Measurements from ENCODE around the gene SHROOM3. TPM values are rescaled to one million over a fixed set of nuclear protein-coding genes. Genes with fewer than 3 reads are reported as not detected.
"Not testable (repeated sequence)": the region's sequence is repeated elsewhere in the genome, so short reads cannot be mapped to it uniquely, and the experiment has no call there.

Gene SHROOM3
- total RNA-seq, 2 experiments from 2014 or later, result not detected

DNA sequence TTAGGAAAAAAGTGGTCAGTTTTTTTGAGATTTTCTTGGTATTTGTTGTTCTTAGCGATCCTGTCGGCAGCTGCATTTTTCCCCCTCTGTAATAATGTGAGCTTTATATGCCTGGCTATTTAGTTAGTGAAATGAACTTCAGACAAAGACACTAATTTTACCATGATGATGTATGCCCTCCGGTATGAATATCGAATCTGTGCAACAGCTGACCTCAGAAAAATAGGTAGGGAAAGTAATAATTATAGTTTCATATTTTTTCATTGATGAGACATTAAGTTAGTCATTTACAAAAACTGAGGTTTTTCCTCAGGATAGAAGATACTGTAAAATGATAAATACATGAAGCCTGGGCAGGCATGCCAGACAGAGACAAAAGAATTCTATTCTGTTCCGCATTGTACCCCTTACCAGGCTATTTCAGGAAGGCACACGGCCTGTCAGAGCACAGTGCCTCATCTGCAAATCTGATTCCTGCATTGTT is 155.8 kb downstream of the SHROOM3 start:
- POLR2A ChIA-PET, result no interaction called here
- Mint-ChIP-seq H3K4me1 (peaks cover 5% of the 10 kb centered on the region), H3K27me3 (peaks cover 34% of the 10 kb centered on the region), H3K27ac (no peak overlapping the region), H3K4me3 (no peak overlapping the region), H3K9me3 (no peaks in the 10 kb centered on the region), H3K36me3 (ENCODE audit: low read depth) (no peaks in the 10 kb centered on the region)
- CTCF ChIA-PET, result no interaction called here
- no peak for DNase-seq

DNA sequence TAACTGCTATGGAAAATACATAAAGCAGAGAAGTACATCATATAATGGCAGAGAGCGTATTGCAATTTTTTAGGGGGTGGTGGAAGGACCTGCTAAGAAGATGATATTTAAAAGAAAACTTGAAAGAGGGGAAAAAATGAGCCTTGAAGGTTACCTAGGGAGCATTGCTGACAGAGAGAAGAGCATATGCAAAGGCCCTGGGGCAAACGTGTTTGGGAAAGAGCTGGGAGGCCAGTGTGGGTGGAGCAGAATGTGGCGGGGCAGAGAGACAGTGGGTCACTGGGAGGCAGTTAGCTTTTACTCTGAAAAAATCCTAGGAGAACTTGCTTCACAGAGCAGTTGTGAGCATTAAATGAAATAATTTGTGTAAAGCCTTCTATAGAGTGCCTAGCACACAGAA is 157.0 kb downstream of the SHROOM3 start:
- H3K36me3 Mint-ChIP-seq (ENCODE audit: low read depth), result no peaks in the 10 kb centered on the region
- POLR2A ChIA-PET, result no interaction called here
- DNase-seq, result no peak
- H3K27me3 Mint-ChIP-seq, result peaks cover 24% of the 10 kb centered on the region
- H3K9me3 Mint-ChIP-seq, result no peaks in the 10 kb centered on the region
- CTCF ChIA-PET, result no interaction called here
- H3K4me1 Mint-ChIP-seq, result no peaks in the 10 kb centered on the region
- no peak overlapping the region for H3K4me3 Mint-ChIP-seq
- H3K27ac Mint-ChIP-seq, result no peak overlapping the region

DNA sequence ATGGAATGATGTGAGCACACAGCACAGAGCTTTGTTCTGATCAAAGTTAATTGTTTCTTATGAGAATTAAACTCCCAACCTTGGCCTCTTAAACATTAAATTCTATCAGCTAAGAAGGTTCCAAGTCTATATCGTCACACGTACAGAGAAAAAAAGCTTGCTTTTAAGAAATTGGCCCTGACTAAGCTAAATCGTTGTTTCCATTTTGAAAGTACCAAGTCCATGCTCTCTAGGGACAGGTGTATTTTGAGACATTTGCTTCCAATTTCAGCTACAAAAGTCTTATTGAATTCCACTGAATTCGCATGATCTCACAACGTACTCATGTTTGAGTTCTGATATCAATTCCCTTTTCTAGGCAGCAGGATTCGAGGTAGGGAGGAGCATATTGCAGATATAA is 157.4 kb downstream of the SHROOM3 start:
- Mint-ChIP-seq H3K27ac (no peak overlapping the region), H3K4me1 (no peaks in the 10 kb centered on the region), H3K36me3 (ENCODE audit: low read depth) (no peaks in the 10 kb centered on the region), H3K27me3 (peaks cover 20% of the 10 kb centered on the region), H3K9me3 (no peaks in the 10 kb centered on the region), H3K4me3 (no peak overlapping the region)
- no peak for DNase-seq
- CTCF ChIA-PET, result no interaction called here
- POLR2A ChIA-PET, result no interaction called here

DNA sequence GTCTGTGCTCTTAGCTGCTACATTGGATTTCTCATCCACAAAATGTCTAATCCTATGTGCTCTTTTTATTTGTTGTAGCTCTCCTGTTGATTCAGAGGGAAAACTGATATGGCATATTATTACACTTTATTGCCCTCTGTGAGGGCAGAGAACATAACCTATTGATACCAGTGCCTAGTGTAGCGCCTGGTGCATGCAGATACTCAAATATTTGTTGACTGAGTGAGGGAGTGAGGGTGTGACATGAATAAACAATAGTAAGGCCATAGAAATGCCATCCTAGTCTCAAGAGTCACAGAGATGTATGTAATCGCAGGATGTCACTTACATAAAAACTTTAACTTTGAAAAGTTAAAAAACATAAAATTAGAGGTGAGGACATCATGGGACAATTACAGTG is 159.1 kb downstream of the SHROOM3 start:
- no peak for DNase-seq
- Mint-ChIP-seq H3K4me3 (no peak overlapping the region), H3K36me3 (ENCODE audit: low read depth) (no peaks in the 10 kb centered on the region), H3K9me3 (no peaks in the 10 kb centered on the region), H3K27ac (no peak overlapping the region), H3K27me3 (peaks cover 11% of the 10 kb centered on the region), H3K4me1 (no peaks in the 10 kb centered on the region)
- ChIA-PET POLR2A (no interaction called here), CTCF (no interaction called here)

DNA sequence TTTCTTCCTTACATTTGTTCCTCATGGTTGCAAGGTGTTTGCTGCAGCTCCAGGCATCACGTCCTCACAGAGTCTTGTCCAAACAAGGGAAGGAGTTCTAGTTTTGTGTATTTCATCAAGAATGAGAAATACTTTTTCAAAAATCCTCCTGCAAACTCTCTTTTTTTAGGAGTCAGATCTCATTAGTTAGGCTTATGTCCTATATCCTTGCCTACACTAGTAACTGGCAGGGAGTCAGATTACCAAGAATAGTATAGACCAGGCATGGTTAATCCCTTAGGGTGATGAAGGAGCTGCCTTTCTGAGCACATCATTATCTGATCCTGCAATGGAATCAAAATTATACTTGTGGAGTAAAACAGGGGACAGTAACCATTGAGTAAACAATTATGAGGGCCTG is 160.4 kb downstream of the SHROOM3 start:
- Mint-ChIP-seq H3K9me3 (no peaks in the 10 kb centered on the region), H3K27ac (no peak overlapping the region), H3K4me3 (no peak overlapping the region), H3K36me3 (ENCODE audit: low read depth) (no peaks in the 10 kb centered on the region), H3K4me1 (no peaks in the 10 kb centered on the region), H3K27me3 (peaks cover 7% of the 10 kb centered on the region)
- CTCF ChIA-PET, result no interaction called here
- POLR2A ChIA-PET, result no interaction called here
- no peak for DNase-seq

- no peak overlapping the region for H3K27ac Mint-ChIP-seq
- no peaks in the 10 kb centered on the region for H3K9me3 Mint-ChIP-seq
- no peak for DNase-seq
- peaks cover 6% of the 10 kb centered on the region for H3K27me3 Mint-ChIP-seq
- H3K4me3 Mint-ChIP-seq, result no peak overlapping the region
- no peaks in the 10 kb centered on the region for H3K4me1 Mint-ChIP-seq
- no peaks in the 10 kb centered on the region for H3K36me3 Mint-ChIP-seq (ENCODE audit: low read depth)
- ChIA-PET POLR2A (no interaction called here), CTCF (no interaction called here)
Measured at GRCh38 chr4:76596713-76597112, 161.7 kb downstream of the SHROOM3 start.

GRCh38 chr4:76597423-76597979 is 162.5 kb downstream of the SHROOM3 start:
- H3K4me1 Mint-ChIP-seq, result no peaks in the 10 kb centered on the region
- no peaks in the 10 kb centered on the region for H3K9me3 Mint-ChIP-seq
- ChIA-PET CTCF (no interaction called here), POLR2A (no interaction called here)
- no peak overlapping the region for H3K27ac Mint-ChIP-seq
- H3K27me3 Mint-ChIP-seq, result peaks cover 2% of the 10 kb centered on the region
- DNase-seq, result no peak
- no peak overlapping the region for H3K4me3 Mint-ChIP-seq
- H3K36me3 Mint-ChIP-seq (ENCODE audit: low read depth), result no peaks in the 10 kb centered on the region

DNA sequence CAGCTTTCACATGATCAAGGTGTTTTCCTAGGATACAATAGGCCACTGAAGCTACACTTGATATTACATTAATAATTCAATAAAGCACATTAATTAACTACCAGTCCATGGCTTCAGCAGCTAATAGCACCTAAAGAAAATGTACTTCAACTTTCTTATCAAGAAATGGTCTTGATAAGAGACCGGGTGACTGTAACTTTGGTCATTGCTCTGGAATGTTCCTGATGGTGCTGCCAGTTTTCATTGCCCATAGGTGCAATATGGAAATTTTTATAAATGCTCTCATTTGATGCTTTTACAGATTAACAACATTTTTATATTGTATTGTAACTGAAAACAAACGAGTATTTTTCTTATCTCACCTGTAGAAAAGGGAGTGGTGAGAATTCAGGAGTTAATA is 165.4 kb downstream of the SHROOM3 start:
- CTCF ChIA-PET, result no interaction called here

GRCh38 chr4:76601791-76602190 is 166.8 kb downstream of the SHROOM3 start:
- POLR2A ChIA-PET, result interaction anchor here (0.6 kb wide), 1 partner anchor 89 kb away, joined by 3 read pairs; no protein-coding TSS in a partner anchor

More for the DNA sequence above, 165.4 kb downstream of the SHROOM3 start:
- no peak overlapping the region for H3K27ac Mint-ChIP-seq
- H3K4me1 Mint-ChIP-seq, result no peaks in the 10 kb centered on the region
- no peaks in the 10 kb centered on the region for H3K9me3 Mint-ChIP-seq
- no peaks in the 10 kb centered on the region for H3K36me3 Mint-ChIP-seq (ENCODE audit: low read depth)
- H3K27me3 Mint-ChIP-seq, result peaks cover 9% of the 10 kb centered on the region
- DNase-seq, result no peak
- no peak overlapping the region for H3K4me3 Mint-ChIP-seq
- POLR2A ChIA-PET, result no interaction called here

DNA sequence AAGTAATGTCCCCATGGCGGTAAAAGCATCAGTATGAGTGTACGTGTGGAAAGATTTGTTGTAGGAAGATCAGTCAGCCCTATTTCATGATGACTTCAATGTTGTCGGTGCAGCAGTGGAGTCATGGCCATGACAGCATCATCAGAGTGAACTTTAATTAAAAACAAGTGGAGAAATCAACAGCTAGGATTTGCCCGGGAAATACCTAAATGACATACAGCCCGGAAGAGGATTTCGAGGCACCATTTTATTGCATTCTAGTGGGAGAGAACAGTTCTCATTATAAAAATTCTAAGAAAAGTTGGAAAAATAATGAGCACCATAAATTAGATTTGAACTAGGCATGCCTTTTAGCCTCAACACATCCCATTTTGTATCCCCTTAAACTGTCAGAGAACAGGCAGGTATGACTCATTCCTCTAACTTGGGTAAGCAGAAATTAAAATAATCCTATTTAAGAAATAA is 170.1 kb downstream of the SHROOM3 start:
- no peaks in the 10 kb centered on the region for H3K4me1 Mint-ChIP-seq
- peaks cover 9% of the 10 kb centered on the region for H3K27me3 Mint-ChIP-seq
- H3K36me3 Mint-ChIP-seq (ENCODE audit: low read depth), result no peaks in the 10 kb centered on the region
- ChIA-PET POLR2A (no interaction called here), CTCF (no interaction called here)
- no peaks in the 10 kb centered on the region for H3K9me3 Mint-ChIP-seq
- H3K27ac Mint-ChIP-seq, result no peak overlapping the region
- no peak overlapping the region for H3K4me3 Mint-ChIP-seq
- no peak for DNase-seq

More at GRCh38 chr4:76601791-76602190, 166.8 kb downstream of the SHROOM3 start:
- CTCF ChIA-PET, result no interaction called here
- Mint-ChIP-seq H3K27ac (no peak overlapping the region), H3K4me3 (no peak overlapping the region), H3K4me1 (no peaks in the 10 kb centered on the region), H3K9me3 (no peaks in the 10 kb centered on the region), H3K36me3 (ENCODE audit: low read depth) (no peaks in the 10 kb centered on the region), H3K27me3 (peaks cover 9% of the 10 kb centered on the region)
- no peak for DNase-seq

GRCh38 chr4:76606645-76607265 is 171.7 kb downstream of the SHROOM3 start:
- Mint-ChIP-seq H3K27me3 (peaks cover 7% of the 10 kb centered on the region), H3K36me3 (ENCODE audit: low read depth) (no peaks in the 10 kb centered on the region), H3K27ac (no peak overlapping the region), H3K4me1 (no peaks in the 10 kb centered on the region), H3K4me3 (no peak overlapping the region), H3K9me3 (no peaks in the 10 kb centered on the region)
- DNase-seq, result no peak
- ChIA-PET POLR2A (no interaction called here), CTCF (interaction anchor here (0.6 kb wide), 1 partner anchor 18 kb away, joined by 5 read pairs; no protein-coding TSS in a partner anchor)

GRCh38 chr4:76607266-76607799 is 172.3 kb downstream of the SHROOM3 start:
- Mint-ChIP-seq H3K27me3 (peaks cover 7% of the 10 kb centered on the region), H3K4me3 (no peak overlapping the region), H3K9me3 (no peaks in the 10 kb centered on the region), H3K27ac (no peak overlapping the region), H3K4me1 (no peaks in the 10 kb centered on the region), H3K36me3 (ENCODE audit: low read depth) (no peaks in the 10 kb centered on the region)
- CTCF ChIA-PET, result interaction anchor here (0.6 kb wide), 1 partner anchor 17 kb away, joined by 5 read pairs; no protein-coding TSS in a partner anchor
- POLR2A ChIA-PET, result no interaction called here
- DNase-seq, result no peak

GRCh38 chr4:76607846-76608245 is 172.8 kb downstream of the SHROOM3 start:
- no peak for DNase-seq
- ChIA-PET POLR2A (no interaction called here), CTCF (no interaction called here)
- no peak overlapping the region for H3K4me3 Mint-ChIP-seq
- no peak overlapping the region for H3K27ac Mint-ChIP-seq
- H3K27me3 Mint-ChIP-seq, result peaks cover 4% of the 10 kb centered on the region
- H3K4me1 Mint-ChIP-seq, result no peaks in the 10 kb centered on the region
- H3K36me3 Mint-ChIP-seq (ENCODE audit: low read depth), result no peaks in the 10 kb centered on the region
- H3K9me3 Mint-ChIP-seq, result no peaks in the 10 kb centered on the region

DNA sequence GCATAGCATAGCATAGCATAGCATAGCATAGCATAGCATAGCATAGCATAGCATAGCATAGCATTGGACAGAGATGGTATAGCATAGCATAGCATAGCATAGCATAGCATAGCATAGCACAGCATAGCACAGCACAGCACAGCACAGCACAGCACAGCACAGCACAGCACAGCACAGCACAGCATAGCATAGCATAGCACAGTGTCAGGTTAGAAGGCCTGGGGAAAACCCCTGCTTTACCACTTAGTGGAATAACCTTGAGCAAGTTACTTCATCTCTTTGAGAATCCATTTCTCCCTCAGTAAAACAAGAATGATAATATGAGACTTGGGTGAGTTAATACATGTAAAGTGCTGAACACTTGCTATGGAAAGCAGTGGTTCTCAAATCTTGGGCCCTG is 173.5 kb downstream of the SHROOM3 start:
- H3K36me3 Mint-ChIP-seq (ENCODE audit: low read depth); H3K27me3 Mint-ChIP-seq; H3K9me3 Mint-ChIP-seq; H3K27ac Mint-ChIP-seq; H3K4me1 Mint-ChIP-seq; H3K4me3 Mint-ChIP-seq; DNase-seq; CTCF ChIA-PET; POLR2A ChIA-PET: not testable (repeated sequence)

All from activated CD4-positive, alpha-beta T cell treated with anti-CD3 and anti-CD28 coated beads, Interleukin-2, amount 10 ng/mL, durations not matched to agents 7 days and 5 days (primary cell).